HS-5 (cell line): ENCODE data around the gene POLG2.
"Not testable (repeated sequence)": the region's sequence is repeated elsewhere in the genome, so short reads cannot be mapped to it uniquely, and the experiment has no call there.

Experiments used
- DNase-seq: peaks from one replicate; pipeline ENCODE4 v3.0.0-alpha.2; 2012; ENCODE audit warnings: low read depth

POLG2 gene

GRCh38 chr17:64505340-64506200 lies 8.7 kb upstream of the POLG2 start:
- DNase-seq: no peak

GRCh38 chr17:64504769-64505339 lies 8.0 kb upstream of the POLG2 start:
- DNase-seq: no peak

GRCh38 chr17:64503821-64504768 lies 7.2 kb upstream of the POLG2 start:
- no peak for DNase-seq

GRCh38 chr17:64503341-64503740 lies 6.5 kb upstream of the POLG2 start:
- DNase-seq: no peak

GRCh38 chr17:64502809-64503208 lies 6.0 kb upstream of the POLG2 start:
- DNase-seq: no peak

GRCh38 chr17:64502021-64502420 lies 5.2 kb upstream of the POLG2 start:
- no peak for DNase-seq

GRCh38 chr17:64500862-64501765 lies 4.3 kb upstream of the POLG2 start:
- no peak for DNase-seq

GRCh38 chr17:64500487-64500859 lies 3.6 kb upstream of the POLG2 start:
- no peak for DNase-seq

- DNase-seq: peak; percentile 29
Measured at GRCh38 chr17:64499805-64500486, 3.1 kb upstream of the POLG2 start.

- no peak for DNase-seq
Measured at GRCh38 chr17:64498308-64499203, 1.7 kb upstream of the POLG2 start.

GRCh38 chr17:64497565-64498035 lies 746 bp upstream of the POLG2 start:
- DNase-seq: no peak

- no peak for DNase-seq
Measured at GRCh38 chr17:64496348-64496785, 487 bp downstream of the POLG2 start.

GRCh38 chr17:64495300-64495699 lies 1.6 kb downstream of the POLG2 start:
- DNase-seq: not testable (repeated sequence)

- no peak for DNase-seq
Measured at GRCh38 chr17:64494121-64494520, 2.7 kb downstream of the POLG2 start.

GRCh38 chr17:64492481-64493109 lies 4.3 kb downstream of the POLG2 start:
- no peak for DNase-seq

- DNase-seq: peak; percentile 31
Measured at GRCh38 chr17:64491994-64492393, 4.9 kb downstream of the POLG2 start.

GRCh38 chr17:64491034-64491860 lies 5.6 kb downstream of the POLG2 start:
- no peak for DNase-seq

- DNase-seq: no peak
Measured at GRCh38 chr17:64488301-64488700, 8.6 kb downstream of the POLG2 start.
